HG02759 (cell line): ENCODE results near the gene FAIM.
"Not testable (repeated sequence)": the region's sequence is repeated elsewhere in the genome, so short reads cannot be mapped to it uniquely, and the experiment has no call there.

Experiments
- ATAC-seq: cut with Tn5 transposase; IDR thresholded peaks from one replicate; pipeline ENCODE4 v1.9.1; 2021; ENCODE audit warnings: mild to moderate bottlenecking, moderate library complexity; ENCODE audit not compliant: unreplicated experiment

The FAIM gene

GRCh38 chr3:138675393-138675792, 66.8 kb downstream of the FAIM start:
- ATAC-seq, result no peak

- no peak for ATAC-seq
Measured at GRCh38 chr3:138678086-138678485, 69.5 kb downstream of the FAIM start.

GRCh38 chr3:138678874-138679392, 70.4 kb downstream of the FAIM start:
- no peak for ATAC-seq

- not testable (repeated sequence) for ATAC-seq
Measured at GRCh38 chr3:138680974-138681373, 72.4 kb downstream of the FAIM start.

GRCh38 chr3:138681463-138682220, 73.1 kb downstream of the FAIM start:
- no peak for ATAC-seq

- ATAC-seq, result no peak
Measured at GRCh38 chr3:138682648-138683047, 74.1 kb downstream of the FAIM start.
